ENCODE data around the gene NECTIN2.

- TF ChIP-seq POLR2A (IDR thresholded peaks at IDR 0.05; ENCODE audit: low read length) (no peak), GATA1 (IDR thresholded peaks at IDR 0.05; ENCODE audit: low read depth, low read length) (no peak)
Observed at GRCh38 chr19:44894946-44895345, 48.8 kb downstream of the NECTIN2 start.

All from erythroblast (primary cell).